Sigmoid colon (tissue), 4 donors: ENCODE measurements around the gene NPB.

Experiments used
- CTCF ChIP-seq, 4 experiments: fragments of 450-650 bp in 3 of 4; fragments of 200-600 bp in 1 of 4; IDR thresholded peaks; one replicate each; pipeline ENCODE4 v1.5.1; 2016 to 2019; ENCODE audit warnings: antibody characterized with exemption in 4 of 4, mild to moderate bottlenecking in 3 of 4, moderate library complexity in 2 of 4
- EP300 ChIP-seq, 4 donors: sonication (generic); formaldehyde crosslinking; IDR thresholded peaks; one replicate each; pipeline ENCODE4 v1.6.1; 2017; ENCODE audit warnings: antibody characterized with exemption in 4 of 4

DNA sequence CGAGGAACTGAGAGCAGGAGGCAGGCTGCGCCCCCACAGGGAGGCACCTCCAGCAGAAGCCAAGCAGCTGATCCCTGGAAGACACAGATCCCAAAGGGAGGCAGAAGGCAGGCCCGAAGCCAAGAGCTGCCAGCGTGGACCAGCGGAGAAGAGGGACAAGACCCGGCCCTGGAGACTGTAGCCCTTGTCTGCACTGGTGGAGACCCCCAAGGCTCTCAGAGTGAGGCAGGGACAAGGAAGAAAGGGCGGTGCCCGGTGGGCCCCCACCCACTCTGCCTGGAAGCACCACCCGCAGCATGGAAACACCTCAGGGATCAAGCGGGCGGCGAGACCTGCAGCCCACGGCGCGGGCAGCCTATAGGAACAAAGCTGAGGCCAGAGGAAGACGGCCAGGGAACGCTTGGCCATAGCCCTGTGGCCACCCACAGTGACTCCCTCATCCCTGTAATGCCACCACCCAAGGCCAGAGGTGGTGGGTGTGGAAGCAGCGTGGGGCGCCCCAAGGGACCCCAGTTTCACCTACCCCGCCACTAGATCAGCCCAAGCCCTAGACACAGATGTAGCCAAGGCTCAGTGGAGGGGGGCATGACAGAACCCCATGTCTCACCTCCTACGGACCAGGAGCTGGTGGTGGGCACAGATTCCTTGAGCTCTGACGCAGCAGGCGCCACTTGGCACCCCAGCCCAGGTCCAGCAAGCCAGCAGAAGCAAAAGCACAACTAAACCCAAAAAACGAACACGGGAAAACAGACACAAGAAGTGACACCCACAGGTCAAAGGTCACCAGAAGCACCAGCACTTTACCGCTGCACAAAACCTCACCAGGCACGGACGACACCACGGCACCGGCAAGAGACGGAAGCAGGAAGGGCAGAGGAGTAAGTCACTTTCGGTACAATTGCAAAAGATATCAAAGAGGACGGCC is 18.8 kb downstream of the NPB start:
- TF ChIP-seq CTCF (IDR thresholded peaks at IDR 0.05) (no peak), EP300 (IDR thresholded peaks at IDR 0.05) (no peak)
